NOMO-1 (cell line): Measurements from ENCODE around the gene SP5.
"Not testable (repeated sequence)": the region's sequence is repeated elsewhere in the genome, so short reads cannot be mapped to it uniquely, and the experiment has no call there.

ENCODE experiments used
- DNase-seq, 2 experiments: peaks; one replicate each; lab custom pipeline; 2025; ENCODE audit not compliant: unreplicated experiment in 2 of 2; lab: John Stamatoyannopoulos, UW

The SP5 gene

GRCh38 chr2:170710609-170710979, 4.5 kb upstream of the SP5 start:
- DNase-seq: no peak

- no peak for DNase-seq
These were observed 3.9 kb upstream of the SP5 start for GRCh38 chr2:170711196-170711773.

GRCh38 chr2:170711774-170712652, 3.1 kb upstream of the SP5 start:
- DNase-seq: no peak

DNA sequence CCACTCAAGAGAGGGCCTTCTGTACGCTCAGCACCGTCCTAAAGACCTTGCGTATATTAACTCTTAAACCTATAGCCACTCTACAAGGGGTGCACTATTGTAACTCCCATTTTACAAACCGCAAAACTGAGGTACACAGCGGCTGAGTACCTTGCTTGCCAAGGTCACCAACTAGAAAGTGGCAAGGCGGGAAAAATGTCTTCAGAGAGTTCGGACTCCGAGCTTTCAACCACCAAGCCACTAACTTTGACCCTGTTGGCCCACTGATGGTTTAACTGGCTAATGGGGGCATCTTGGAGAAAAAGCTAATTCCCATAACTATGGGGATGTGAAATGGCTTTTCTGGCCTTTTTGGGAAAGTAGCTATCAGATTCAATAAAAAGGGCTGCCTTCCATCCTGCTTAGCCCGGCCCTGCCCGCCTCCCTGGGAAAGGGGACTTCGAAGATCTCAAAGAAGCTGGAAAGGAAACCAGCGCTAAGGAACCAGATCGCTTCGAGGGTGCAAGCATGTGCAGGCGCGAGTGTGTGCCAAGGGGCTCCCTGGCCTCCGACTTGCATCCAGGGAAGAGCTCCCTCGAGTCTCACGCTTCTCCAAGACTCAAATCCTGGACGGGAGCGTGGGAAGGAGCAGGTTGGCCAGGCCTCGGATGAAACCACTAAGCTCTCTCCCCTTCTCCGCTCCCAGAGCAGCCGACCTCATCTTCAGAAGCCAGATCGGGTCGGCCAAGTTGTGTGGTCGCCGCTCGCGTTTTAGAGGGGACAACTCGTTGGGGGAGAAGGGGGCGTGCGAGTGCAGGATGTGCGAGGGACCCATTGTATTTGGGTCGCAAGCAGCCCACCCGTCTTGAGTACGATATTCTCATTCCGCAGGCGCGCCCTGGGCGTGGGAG, 2.2 kb upstream of the SP5 start:
- no peak for DNase-seq

DNA sequence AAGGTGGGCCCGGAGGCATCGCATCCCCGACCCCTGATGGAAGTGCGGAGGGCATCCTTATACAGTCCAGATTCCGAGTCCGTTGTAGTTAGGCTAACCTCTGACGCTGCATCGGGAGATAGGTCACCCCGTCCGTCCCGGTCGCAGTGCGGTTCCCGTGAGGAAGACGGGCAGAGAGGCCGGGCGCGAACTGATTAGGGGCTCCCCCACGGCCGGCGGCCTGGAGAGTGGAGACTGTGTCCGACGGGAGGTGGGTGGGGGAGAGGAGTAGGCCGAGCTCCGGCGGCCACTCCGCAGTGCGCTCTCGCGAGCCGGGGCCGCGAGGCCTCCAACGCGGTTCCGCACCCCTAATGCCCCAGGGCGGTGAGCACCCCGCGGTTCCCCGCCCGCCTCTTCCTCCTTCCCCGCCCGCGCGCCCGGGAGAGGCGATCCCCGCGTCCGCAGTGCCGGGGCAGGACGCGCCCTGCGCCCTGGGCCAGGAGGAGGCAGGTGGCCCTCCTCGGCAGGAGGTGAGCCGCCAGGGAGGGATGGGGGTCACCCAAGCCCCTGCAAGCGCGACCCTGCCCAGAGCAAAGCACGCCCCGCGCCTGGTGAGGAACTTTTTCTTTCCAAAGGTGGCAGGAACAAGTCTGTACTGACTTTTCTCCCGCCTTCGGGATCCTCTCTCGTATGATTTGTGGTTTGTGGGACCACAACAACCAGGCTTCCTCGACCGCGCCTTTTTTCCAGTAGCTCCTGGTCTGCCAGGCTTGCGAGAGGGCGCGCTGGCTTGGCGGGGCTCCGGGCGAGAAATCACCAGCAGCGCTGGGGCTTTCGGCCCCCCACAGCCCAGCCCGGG, 1.4 kb upstream of the SP5 start:
- DNase-seq: no peak

DNA sequence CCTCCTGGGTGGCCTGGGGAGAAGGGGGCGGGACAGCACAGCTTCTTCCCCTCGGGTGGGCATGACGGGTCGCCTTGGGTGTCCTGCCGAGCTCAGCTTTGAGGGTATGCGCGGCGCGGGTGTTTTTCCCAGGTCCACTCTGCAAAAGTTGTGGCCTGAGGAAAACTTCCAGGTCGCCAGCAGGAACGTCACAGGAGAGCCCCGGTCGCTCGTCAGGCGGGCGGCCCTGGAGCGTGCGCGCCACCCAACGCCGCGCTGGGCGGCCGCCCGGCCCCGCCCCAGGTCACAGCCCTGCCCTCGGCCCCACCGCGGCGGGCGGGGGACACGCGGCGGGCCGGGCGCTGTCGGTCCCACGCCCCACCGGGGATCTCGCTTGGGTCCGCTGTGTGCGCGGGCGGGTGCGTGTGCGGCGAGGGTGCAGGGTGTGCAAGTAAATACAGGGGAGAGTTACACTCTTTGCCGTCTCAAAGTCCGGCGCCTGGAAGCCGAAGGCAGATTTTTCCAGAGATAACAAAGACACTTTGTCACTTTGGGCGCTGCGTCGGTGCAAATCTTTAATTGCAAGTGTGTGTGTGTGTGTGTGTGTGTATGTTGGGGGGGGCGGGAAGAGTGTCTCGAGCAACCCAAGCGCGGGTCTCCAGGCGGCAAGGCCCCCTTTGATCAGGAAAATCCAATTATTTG, 616 bp upstream of the SP5 start:
- DNase-seq: peak in 1 of 2 experiments; percentile 16

- DNase-seq: no peak
These were observed 1.0 kb downstream of the SP5 start for GRCh38 chr2:170715932-170716777.

DNA sequence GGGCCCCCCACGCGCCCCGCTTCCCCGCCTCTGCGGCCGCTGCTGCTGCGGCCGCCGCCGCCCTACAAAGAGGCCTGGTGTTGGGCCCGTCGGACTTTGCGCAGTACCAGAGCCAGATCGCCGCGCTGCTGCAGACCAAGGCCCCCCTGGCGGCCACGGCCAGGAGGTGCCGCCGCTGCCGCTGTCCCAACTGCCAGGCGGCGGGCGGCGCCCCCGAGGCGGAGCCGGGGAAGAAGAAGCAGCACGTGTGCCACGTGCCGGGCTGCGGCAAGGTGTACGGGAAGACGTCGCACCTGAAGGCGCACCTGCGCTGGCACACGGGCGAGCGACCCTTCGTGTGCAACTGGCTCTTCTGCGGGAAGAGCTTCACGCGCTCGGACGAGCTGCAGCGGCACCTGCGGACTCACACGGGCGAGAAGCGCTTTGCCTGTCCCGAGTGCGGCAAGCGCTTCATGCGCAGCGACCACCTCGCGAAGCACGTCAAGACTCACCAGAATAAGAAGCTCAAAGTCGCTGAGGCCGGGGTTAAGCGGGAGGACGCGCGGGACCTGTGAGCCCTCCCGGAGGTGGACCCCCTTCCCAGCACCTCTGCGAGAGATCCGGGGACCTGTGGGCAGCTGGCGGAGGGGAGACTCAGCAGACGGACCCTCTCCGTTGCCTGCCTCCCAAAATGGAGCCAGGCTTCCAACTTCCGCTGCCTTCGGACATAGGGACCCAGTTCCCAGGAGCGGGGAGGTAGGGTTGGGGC, 1.9 kb downstream of the SP5 start:
- DNase-seq: no peak

GRCh38 chr2:170717599-170717963, 2.4 kb downstream of the SP5 start:
- no peak for DNase-seq

- DNase-seq: no peak
These were observed 3.0 kb downstream of the SP5 start for GRCh38 chr2:170717991-170718589.

- no peak for DNase-seq
These were observed 4.7 kb downstream of the SP5 start for GRCh38 chr2:170719810-170720209.

GRCh38 chr2:170721678-170722077, 6.5 kb downstream of the SP5 start:
- peak in 1 of 2 experiments; percentile 16 for DNase-seq

DNA sequence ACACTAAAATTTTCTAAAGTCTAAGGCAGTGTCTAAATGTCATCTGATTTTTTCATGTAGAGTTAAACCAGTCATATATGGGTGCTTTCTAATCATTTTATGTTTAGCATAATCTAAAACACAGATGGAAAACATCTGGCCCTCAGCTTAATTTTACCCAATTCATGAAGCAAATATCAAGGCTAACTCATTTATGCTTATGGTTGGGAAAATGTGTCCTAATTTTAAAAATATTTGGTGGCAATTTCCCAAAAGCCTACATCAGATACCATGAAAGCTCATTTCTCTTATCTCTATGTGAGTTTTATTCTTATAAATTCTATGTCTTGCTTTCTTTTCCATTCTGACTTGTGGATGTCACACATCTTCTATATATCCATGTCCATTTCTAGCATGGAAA, 7.2 kb downstream of the SP5 start:
- no peak for DNase-seq

- no peak for DNase-seq
These were observed 8.4 kb downstream of the SP5 start for GRCh38 chr2:170723446-170723958.

DNA sequence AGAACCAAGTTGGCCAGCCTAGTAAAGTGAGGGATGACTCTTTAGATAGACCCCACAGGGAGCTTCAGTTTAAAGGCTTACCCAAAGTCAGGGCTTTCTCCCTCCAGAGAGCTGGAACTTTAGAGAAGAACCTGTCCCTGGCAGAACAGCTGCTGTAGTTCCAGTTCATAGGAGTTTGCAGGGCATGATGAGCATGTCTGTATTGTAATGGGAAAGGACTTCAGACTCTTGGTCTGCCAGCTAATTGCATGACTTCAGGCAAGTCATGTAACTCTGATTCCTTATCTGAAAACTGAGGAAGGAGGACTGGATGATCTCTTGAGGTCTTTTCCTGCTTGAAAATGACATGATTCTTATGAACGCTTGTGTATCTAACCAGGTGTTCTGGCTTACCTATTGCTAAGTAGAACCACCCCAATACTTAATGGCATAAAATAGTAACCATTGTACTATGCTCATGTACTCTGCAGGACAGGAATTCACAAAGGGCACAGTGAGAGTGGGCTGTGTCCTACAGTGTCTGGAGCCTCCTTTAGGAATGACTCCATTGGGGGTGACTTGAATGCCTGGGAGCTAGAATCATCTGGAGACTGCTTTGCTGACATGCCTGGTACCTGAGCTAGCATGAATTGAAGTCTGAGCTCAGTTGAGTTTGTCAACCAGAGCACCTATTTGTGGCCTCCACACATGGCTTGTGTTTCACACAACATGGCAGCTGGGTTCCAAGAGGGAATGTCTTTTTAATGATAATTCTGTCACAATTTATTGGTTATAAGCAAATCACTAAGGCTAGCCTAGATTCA, 18.9 kb downstream of the SP5 start:
- DNase-seq: no peak

DNA sequence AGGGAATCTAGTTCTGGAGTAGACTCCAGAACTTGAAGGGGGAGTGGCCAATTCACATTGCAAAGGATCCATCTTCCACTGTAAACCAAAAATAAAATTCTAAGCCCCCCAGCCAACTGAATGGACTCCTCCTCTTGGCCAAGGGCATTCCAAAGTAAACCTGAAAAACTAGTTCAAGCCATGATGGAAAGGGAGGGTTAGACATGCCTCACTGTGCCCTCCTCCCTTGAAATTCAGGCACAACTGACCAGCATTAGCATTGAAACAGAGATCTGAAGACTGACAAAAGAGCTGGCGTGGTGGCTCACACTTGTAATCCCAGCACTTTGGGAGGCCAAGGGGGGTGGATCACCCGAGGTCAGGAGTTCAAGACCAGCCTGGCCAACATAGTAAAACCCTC, 19.5 kb downstream of the SP5 start:
- DNase-seq: not testable (repeated sequence)

- DNase-seq: peak; percentile 71 to 92
These were observed 21.5 kb downstream of the SP5 start for GRCh38 chr2:170736628-170737027.
